HL-60 (cell line): ENCODE measurements around the gene HMCN1.

Source experiments
- POLR2AphosphoS5 ChIP-seq: IDR thresholded peaks from 2 replicates; pipeline ENCODE4 v1.6.1; 2012; ENCODE audit warnings: low read depth
- REST ChIP-seq: IDR thresholded peaks from 2 replicates; pipeline ENCODE4 v1.6.1; 2012; ENCODE audit warnings: low read depth; ENCODE audit not compliant: insufficient replicate concordance
- TF ChIP-seq, protein P1 (sequence below): IDR thresholded peaks from one replicate; pipeline ENCODE4 v1.5.1; 2011; ENCODE audit warnings: low read length, control low read depth, inconsistent platforms; ENCODE audit not compliant: insufficient read depth

DNA sequence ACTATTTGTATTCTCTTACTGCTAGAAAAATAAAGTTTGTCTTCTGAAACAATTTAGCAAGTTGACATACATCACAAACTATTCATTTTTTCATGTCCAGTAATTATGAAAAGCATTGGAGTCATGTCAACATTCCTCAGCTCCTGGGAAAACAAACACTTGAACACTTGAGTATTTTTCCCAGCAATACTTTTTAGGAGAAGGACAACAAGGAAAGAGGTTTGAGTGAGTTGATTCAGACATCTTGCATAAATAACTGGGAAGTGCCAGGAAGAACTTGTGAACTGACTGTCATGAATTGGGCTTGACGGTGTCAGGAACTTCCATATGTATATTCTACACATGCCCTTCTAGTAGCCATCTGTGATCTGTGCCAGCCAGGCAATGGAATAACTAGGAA is 195.6 kb downstream of the HMCN1 start:
- TF ChIP-seq, protein P1, sequence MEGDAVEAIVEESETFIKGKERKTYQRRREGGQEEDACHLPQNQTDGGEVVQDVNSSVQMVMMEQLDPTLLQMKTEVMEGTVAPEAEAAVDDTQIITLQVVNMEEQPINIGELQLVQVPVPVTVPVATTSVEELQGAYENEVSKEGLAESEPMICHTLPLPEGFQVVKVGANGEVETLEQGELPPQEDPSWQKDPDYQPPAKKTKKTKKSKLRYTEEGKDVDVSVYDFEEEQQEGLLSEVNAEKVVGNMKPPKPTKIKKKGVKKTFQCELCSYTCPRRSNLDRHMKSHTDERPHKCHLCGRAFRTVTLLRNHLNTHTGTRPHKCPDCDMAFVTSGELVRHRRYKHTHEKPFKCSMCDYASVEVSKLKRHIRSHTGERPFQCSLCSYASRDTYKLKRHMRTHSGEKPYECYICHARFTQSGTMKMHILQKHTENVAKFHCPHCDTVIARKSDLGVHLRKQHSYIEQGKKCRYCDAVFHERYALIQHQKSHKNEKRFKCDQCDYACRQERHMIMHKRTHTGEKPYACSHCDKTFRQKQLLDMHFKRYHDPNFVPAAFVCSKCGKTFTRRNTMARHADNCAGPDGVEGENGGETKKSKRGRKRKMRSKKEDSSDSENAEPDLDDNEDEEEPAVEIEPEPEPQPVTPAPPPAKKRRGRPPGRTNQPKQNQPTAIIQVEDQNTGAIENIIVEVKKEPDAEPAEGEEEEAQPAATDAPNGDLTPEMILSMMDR: no peak
- TF ChIP-seq POLR2AphosphoS5 (no peak), REST (no peak)
